HCT116 (cell line): ENCODE data around the gene RCSD1. TPM values are rescaled to one million over a fixed set of nuclear protein-coding genes. Genes with fewer than 3 reads are reported as not detected.

Source experiments
- ATAC-seq: fragments of 200-7000 bp; cut with Tn5 transposase; 2 replicates; pipeline ENCODE4 v1.9.1; 2020; ENCODE audit warnings: mild to moderate bottlenecking, moderate library complexity
- BruUV-seq: library from RNA; stranded (reverse); fragments of 400-500 nt; replicated peaks from 2 replicates; lab custom pipeline; 2021; lab: Mats Ljungman, UMichigan
- CTCF ChIA-PET: fragments of 300-600 bp; sonication (Branson Sonifier 250); formaldehyde crosslinking; loops from one replicate; lab custom pipeline; 2021; ENCODE audit warnings: antibody characterized with exemption; lab: Charles Lee
- POLR2A ChIA-PET: fragments of 300-600, 350-600 bp; sonication (Branson Sonifier 250); formaldehyde crosslinking; loops from one replicate; lab custom pipeline; 2021; ENCODE audit warnings: antibody characterized with exemption; lab: Charles Lee
- RAD21 ChIA-PET, 2 experiments: fragments of 300-600 bp; sonication (Branson Sonifier 250); formaldehyde crosslinking; loops; one replicate each; lab custom pipeline; 2023; ENCODE audit warnings: low total read pairs in 2 of 2; ENCODE audit not compliant: uncharacterized antibody in 2 of 2, unreplicated experiment in 2 of 2, low non-redundant PET in 1 of 2; lab: Charles Lee
- DNase-seq: peaks from one replicate; pipeline ENCODE4 v3.0.0-alpha.2; 2010; ENCODE audit warnings: low read depth, low spot score
- H2AFZ ChIP-seq: fragments of 200-600 bp; shearing (Covaris generic), sonication (generic); 2 replicates; pipeline ENCODE4 v1.6.1; 2017; ENCODE audit warnings: low read depth, mixed run types, mixed read lengths, antibody characterized with exemption, low read length; ENCODE audit not compliant: poor library complexity, severe bottlenecking
- H3K27ac ChIP-seq: 2 replicates; pipeline ENCODE4 v1.5.1; 2012; ENCODE audit warnings: low read depth, low read length
- H3K27me3 ChIP-seq: fragments of 200-600 bp; sonication (generic); 2 replicates; pipeline ENCODE4 v1.6.1; 2016; ENCODE audit warnings: mixed run types, low read length, mixed read lengths; ENCODE audit not compliant: insufficient read depth
- H3K36me3 ChIP-seq, 2 experiments: fragments of 200-500 bp in 1 of 2; fragments of 200-600 bp in 1 of 2; sonication (Bioruptor generic) in 1 of 2; sonication (generic) in 1 of 2; 2 replicates each; pipeline versions ENCODE4 v1.5.1 to v1.6.1; 2014 to 2016; ENCODE audit warnings: low read length in 2 of 2, inconsistent platforms in 1 of 2, mixed read lengths in 1 of 2, mixed run types in 1 of 2; ENCODE audit not compliant: insufficient read depth in 2 of 2, control insufficient read depth in 1 of 2
- H3K4me1 ChIP-seq, 2 experiments: fragments of 200-600 bp in 1 of 2; sonication (generic) in 1 of 2; 2 replicates each; pipeline versions ENCODE4 v1.5.1 to v1.6.1; 2012 to 2017; ENCODE audit warnings: low read length in 2 of 2, inconsistent platforms in 1 of 2, mild to moderate bottlenecking in 1 of 2, mixed read lengths in 1 of 2, mixed run types in 1 of 2, moderate library complexity in 1 of 2; ENCODE audit not compliant: insufficient read depth in 2 of 2, control insufficient read depth in 1 of 2
- H3K4me2 ChIP-seq: fragments of 200-600 bp; sonication (generic); 2 replicates; pipeline ENCODE4 v1.6.1; 2017; ENCODE audit warnings: mixed run types, low read length, mixed read lengths
- H3K4me3 ChIP-seq, 2 experiments: fragments of 200-600 bp in 1 of 2; sonication (generic) in 1 of 2; replicated peaks in 1 of 2; 2 replicates each; pipeline ENCODE4 v1.5.1; 2011 to 2016; ENCODE audit warnings: low read length in 2 of 2, control low read depth in 1 of 2, low read depth in 1 of 2, mild to moderate bottlenecking in 1 of 2, mixed read lengths in 1 of 2, mixed run types in 1 of 2
- H3K79me2 ChIP-seq: fragments of 200-600 bp; sonication (generic); 2 replicates; pipeline ENCODE4 v1.6.1; 2017; ENCODE audit warnings: mild to moderate bottlenecking, mixed run types, low read length, moderate library complexity, mixed read lengths; ENCODE audit not compliant: insufficient read depth
- H3K9ac ChIP-seq: fragments of 200-600 bp; sonication (generic); 2 replicates; pipeline ENCODE4 v1.6.1; 2016; ENCODE audit warnings: low read length, mixed read lengths
- H3K9me2 ChIP-seq: fragments of 200-600 bp; sonication (generic), shearing (Covaris generic); 2 replicates; pipeline ENCODE4 v1.6.1; 2017; ENCODE audit warnings: mixed run types, mild to moderate bottlenecking, moderate library complexity; ENCODE audit not compliant: insufficient read depth
- H3K9me3 ChIP-seq, 2 experiments: fragments of 200-500 bp in 1 of 2; fragments of 200-600 bp in 1 of 2; sonication (Bioruptor generic) in 1 of 2; sonication (generic) in 1 of 2; 2 replicates each; pipeline ENCODE4 v1.6.1; 2014 to 2017; ENCODE audit warnings: low read length in 2 of 2, mixed read lengths in 2 of 2, inconsistent platforms in 1 of 2, low read depth in 1 of 2, mild to moderate bottlenecking in 1 of 2, mixed run types in 1 of 2, moderate library complexity in 1 of 2; ENCODE audit not compliant: control insufficient read depth in 1 of 2, insufficient read depth in 1 of 2
- H4K20me1 ChIP-seq: fragments of 200-600 bp; sonication (generic), shearing (Covaris generic); 2 replicates; pipeline ENCODE4 v1.6.1; 2017; ENCODE audit warnings: mixed run types, mild to moderate bottlenecking, moderate library complexity; ENCODE audit not compliant: insufficient read depth
- ATF3 ChIP-seq: IDR thresholded peaks from 2 replicates; pipeline ENCODE4 v1.6.1; 2012
- FOSL1 ChIP-seq: IDR thresholded peaks from 2 replicates; pipeline ENCODE4 v1.6.1; 2012; ENCODE audit warnings: low read depth
- JUND ChIP-seq: IDR thresholded peaks from 2 replicates; pipeline ENCODE4 v1.6.1; 2012
- POLR2A ChIP-seq: IDR thresholded peaks from 2 replicates; pipeline ENCODE4 v1.7.0; 2011; ENCODE audit warnings: borderline replicate concordance; ENCODE audit not compliant: insufficient read depth, insufficient read length; ENCODE audit errors: extremely low read depth
- SRF ChIP-seq: IDR thresholded peaks from 2 replicates; pipeline ENCODE4 v1.6.1; 2012; ENCODE audit warnings: low read depth
- ZBTB33 ChIP-seq: IDR thresholded peaks from 2 replicates; pipeline ENCODE4 v1.6.1; 2011; ENCODE audit warnings: mild to moderate bottlenecking, low read length, moderate library complexity; ENCODE audit not compliant: insufficient replicate concordance; ENCODE audit errors: extremely low read depth
- ZFX ChIP-seq: fragments of 450-650 bp; IDR thresholded peaks from 2 replicates; pipeline ENCODE4 v1.6.1; 2017
- intact Hi-C: fragments of 100-400 bp; cut with micrococcal nuclease; formaldehyde crosslinking; loops from 2 replicates; pipeline ENCODE4 v1.10.0; 2022
- total RNA-seq: library from RNA; stranded (reverse); gene quantifications from one replicate; pipeline ENCODE4 v1.2.1, GENCODE V29; 2021; ENCODE audit not compliant: unreplicated experiment
- TF ChIP-seq, protein P1 (sequence below), 3 experiments: fragments of 200-600 bp in 1 of 3; sonication (generic) in 1 of 3; IDR thresholded peaks in 2 of 3; conservative IDR thresholded peaks in 1 of 3; 2 replicates each; pipeline ENCODE4 v1.5.1; 2012 to 2017; ENCODE audit warnings: low read depth in 2 of 3, low read length in 2 of 3, antibody characterized with exemption in 1 of 3, borderline replicate concordance in 1 of 3, control low read depth in 1 of 3, mild to moderate bottlenecking in 1 of 3, mixed read lengths in 1 of 3, mixed run types in 1 of 3, moderate library complexity in 1 of 3; ENCODE audit not compliant: insufficient read depth in 1 of 3

Gene RCSD1
- total RNA-seq, 1 experiment from 2014 or later, result 0.15 TPM

DNA sequence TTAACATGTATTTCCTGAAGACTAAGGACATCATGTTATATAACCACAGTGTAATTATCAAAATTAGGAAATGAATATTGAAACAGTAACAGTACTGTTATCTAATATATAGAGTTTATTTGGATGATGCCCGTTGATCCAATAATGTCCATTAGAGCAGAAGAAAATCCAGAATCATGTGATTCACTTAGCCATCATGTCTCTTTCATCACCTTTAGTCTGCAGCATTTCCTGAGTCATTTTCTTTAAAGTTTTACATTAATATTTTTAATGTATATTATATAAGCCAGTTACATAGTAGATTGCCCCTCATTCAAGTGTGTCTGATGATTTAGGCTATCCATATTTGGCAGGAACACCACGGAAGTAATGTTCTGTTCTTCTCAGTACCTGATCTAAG, 120.6 kb downstream of the RCSD1 start:
- ATAC-seq (no peak), DNase-seq (no peak)
- Histone ChIP-seq H3K36me3 (no peaks in the 10 kb centered on the region), H3K9me3 (no peaks in the 10 kb centered on the region), H4K20me1 (no peaks in the 10 kb centered on the region), H3K9me2 (no peaks in the 10 kb centered on the region), H3K4me3 (no peak overlapping the region), H3K4me1 (peaks cover 4 to 15% of the 10 kb centered on the region in 2 experiments; a peak in 3 of 4 replicates), H3K9ac (no peak overlapping the region), H3K4me2 (no peak overlapping the region), H3K27ac (no peak overlapping the region), H3K27me3 (no peaks in the 10 kb centered on the region), H2AFZ (no peak overlapping the region), H3K79me2 (peaks cover 72% of the 10 kb centered on the region)
- POLR2A ChIA-PET, result no interaction called here
- intact Hi-C loops, result no loop called here
- no peak for TF ChIP-seq SRF
- no peak for TF ChIP-seq JUND
- TF ChIP-seq ATF3, result no peak
- TF ChIP-seq, protein P1, sequence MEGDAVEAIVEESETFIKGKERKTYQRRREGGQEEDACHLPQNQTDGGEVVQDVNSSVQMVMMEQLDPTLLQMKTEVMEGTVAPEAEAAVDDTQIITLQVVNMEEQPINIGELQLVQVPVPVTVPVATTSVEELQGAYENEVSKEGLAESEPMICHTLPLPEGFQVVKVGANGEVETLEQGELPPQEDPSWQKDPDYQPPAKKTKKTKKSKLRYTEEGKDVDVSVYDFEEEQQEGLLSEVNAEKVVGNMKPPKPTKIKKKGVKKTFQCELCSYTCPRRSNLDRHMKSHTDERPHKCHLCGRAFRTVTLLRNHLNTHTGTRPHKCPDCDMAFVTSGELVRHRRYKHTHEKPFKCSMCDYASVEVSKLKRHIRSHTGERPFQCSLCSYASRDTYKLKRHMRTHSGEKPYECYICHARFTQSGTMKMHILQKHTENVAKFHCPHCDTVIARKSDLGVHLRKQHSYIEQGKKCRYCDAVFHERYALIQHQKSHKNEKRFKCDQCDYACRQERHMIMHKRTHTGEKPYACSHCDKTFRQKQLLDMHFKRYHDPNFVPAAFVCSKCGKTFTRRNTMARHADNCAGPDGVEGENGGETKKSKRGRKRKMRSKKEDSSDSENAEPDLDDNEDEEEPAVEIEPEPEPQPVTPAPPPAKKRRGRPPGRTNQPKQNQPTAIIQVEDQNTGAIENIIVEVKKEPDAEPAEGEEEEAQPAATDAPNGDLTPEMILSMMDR (IDR thresholded peaks at IDR 0.05 in 2 of 3, conservative IDR thresholded peaks at IDR 0.05 in 1 of 3; ENCODE audit: borderline replicate concordance in 1 of 3, insufficient read depth in 1 of 3, low read depth in 2 of 3, low read length in 2 of 3), result no peak
- TF ChIP-seq POLR2A, result no peak
- TF ChIP-seq FOSL1, result no peak
- no peak for TF ChIP-seq ZBTB33
- no peak for TF ChIP-seq ZFX
- CTCF ChIA-PET, result no interaction called here
- RAD21 ChIA-PET, result no interaction called here
- BruUV-seq, result no TSS peak
